HepG2 (cell line): ENCODE measurements around the gene BMERB1.
"Not testable (repeated sequence)": the region's sequence is repeated elsewhere in the genome, so short reads cannot be mapped to it uniquely, and the experiment has no call there.

ENCODE experiments used
- ARNT ChIP-seq: fragments of 450-650 bp; IDR thresholded peaks from 2 replicates; pipeline ENCODE4 v1.6.1; 2017
- ARNTL ChIP-seq: sonication (generic); formaldehyde crosslinking; IDR thresholded peaks from 2 replicates; pipeline ENCODE4 v1.4.0; 2020; ENCODE audit warnings: mild to moderate bottlenecking, missing genetic modification reagents
- CBFB ChIP-seq: sonication (generic); formaldehyde crosslinking; IDR thresholded peaks from 2 replicates; pipeline ENCODE4 v1.4.0; 2020; ENCODE audit warnings: missing genetic modification reagents
- CEBPB ChIP-seq: IDR thresholded peaks from 2 replicates; pipeline ENCODE4 v1.6.1; 2011; ENCODE audit warnings: low read depth, low read length, improper control_type of control experiment, borderline replicate concordance
- CTCF ChIP-seq: sonication (generic); formaldehyde crosslinking; IDR thresholded peaks from 2 replicates; pipeline ENCODE4 v1.5.0; 2020; ENCODE audit warnings: mild to moderate bottlenecking, missing genetic modification reagents, moderate library complexity
- EHMT2 ChIP-seq: fragments of 200-600 bp; sonication (generic); IDR thresholded peaks from 2 replicates; pipeline ENCODE4 v1.7.0; 2017; ENCODE audit warnings: antibody characterized with exemption, low read depth, low read length, borderline replicate concordance
- MAFK ChIP-seq, 2 experiments: IDR thresholded peaks in 1 of 2; conservative IDR thresholded peaks in 1 of 2; 2 replicates each; pipeline ENCODE4 v1.6.1; 2011; ENCODE audit warnings: improper control_type of control experiment in 2 of 2, low read length in 2 of 2
- NR3C1 ChIP-seq: sonication (generic); formaldehyde crosslinking; IDR thresholded peaks from 2 replicates; pipeline ENCODE4 v1.4.0; 2020; ENCODE audit warnings: missing genetic modification reagents
- SNAPC5 ChIP-seq: sonication (generic); formaldehyde crosslinking; IDR thresholded peaks from 2 replicates; pipeline ENCODE4 v1.8.1; 2023; ENCODE audit warnings: mild to moderate bottlenecking, missing genetic modification reagents, borderline replicate concordance
- TAF1 ChIP-seq: sonication (generic); formaldehyde crosslinking; IDR thresholded peaks from 2 replicates; pipeline ENCODE4 v1.4.0; 2020; ENCODE audit warnings: missing genetic modification reagents
- THRA ChIP-seq: sonication (generic); formaldehyde crosslinking; IDR thresholded peaks from 2 replicates; pipeline ENCODE4 v1.4.0; 2020; ENCODE audit warnings: missing genetic modification reagents, borderline replicate concordance
- ZNF543 ChIP-seq: sonication (generic); formaldehyde crosslinking; IDR thresholded peaks from 2 replicates; pipeline ENCODE4 v1.4.0; 2020; ENCODE audit warnings: mild to moderate bottlenecking, missing genetic modification reagents

GRCh38 chr16:15389916-15390315 is 44.5 kb upstream of the BMERB1 start:
- TF ChIP-seq THRA; MAFK (conservative IDR thresholded peaks at IDR 0.05 in 1 of 2, IDR thresholded peaks at IDR 0.05 in 1 of 2; ENCODE audit: low read length in 2 of 2); CBFB (CRISPR knock-in tag); NR3C1 (CRISPR knock-in tag); CTCF (CRISPR knock-in tag); ARNTL (CRISPR knock-in tag); CEBPB; ZNF543 (CRISPR knock-in tag); ARNT; TAF1; EHMT2; SNAPC5 (CRISPR knock-in tag): not testable (repeated sequence)
